GF-D8 (cell line): ENCODE results near the gene TTC21A.
"Not testable (repeated sequence)": the region's sequence is repeated elsewhere in the genome, so short reads cannot be mapped to it uniquely, and the experiment has no call there.

ENCODE experiments used
- DNase-seq: peaks from one replicate; lab custom pipeline; 2025; lab: John Stamatoyannopoulos, UW

Gene TTC21A

DNA sequence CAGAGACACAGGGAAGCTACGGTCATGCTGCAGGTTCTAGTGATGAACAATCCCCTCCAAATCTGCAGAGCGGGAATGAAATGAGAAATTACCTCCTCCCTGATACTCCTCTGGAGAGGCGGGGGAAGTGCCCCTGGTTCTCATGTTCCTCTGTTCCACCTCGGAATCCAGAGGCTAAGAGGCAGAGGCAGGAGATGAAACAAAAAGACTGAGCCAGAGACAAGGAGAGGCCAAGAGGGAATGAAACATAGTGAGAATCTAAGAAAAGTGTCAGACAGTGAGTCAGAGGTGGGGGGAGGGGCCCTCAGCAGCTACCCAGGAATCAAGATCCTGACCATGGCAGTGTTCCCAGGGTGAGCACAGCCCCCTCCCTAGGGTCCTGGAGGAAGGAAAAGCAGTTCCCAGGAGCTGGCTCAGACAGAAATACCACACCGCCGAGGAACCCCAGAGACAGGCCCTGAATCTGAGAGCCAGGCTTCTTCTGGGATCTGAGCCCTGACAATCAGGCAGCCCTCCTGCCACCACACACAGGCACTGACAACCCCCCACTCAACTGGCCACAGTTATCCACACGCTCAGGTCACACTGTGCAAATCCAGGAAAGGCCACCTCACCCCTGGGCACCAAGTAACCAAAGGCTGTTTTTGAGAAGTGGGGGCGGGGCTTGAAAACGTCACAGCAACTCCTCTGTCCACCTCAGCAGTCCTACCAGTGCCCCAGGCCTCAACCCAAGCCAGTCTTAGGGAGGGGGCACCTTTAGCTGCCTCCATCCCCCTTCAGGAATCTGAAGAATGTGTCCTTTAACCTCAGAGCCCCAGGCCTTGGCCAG lies 43.5 kb downstream of the TTC21A start:
- DNase-seq, result no peak

DNA sequence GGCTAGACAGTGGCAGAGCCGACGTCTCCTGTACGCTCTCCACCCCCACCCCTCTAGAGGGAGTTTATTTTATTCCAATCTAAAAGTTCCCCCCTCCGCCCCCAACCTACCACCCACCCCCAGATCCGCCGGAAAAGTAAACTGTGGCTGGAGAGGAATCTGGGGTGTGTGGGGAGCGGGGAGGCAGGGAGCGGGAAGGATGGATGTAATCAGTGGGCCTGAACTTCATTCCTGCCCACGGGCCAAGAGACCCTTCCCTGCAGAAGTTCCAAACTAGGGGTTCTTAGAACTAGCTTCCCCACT lies 46.4 kb downstream of the TTC21A start:
- no peak for DNase-seq

DNA sequence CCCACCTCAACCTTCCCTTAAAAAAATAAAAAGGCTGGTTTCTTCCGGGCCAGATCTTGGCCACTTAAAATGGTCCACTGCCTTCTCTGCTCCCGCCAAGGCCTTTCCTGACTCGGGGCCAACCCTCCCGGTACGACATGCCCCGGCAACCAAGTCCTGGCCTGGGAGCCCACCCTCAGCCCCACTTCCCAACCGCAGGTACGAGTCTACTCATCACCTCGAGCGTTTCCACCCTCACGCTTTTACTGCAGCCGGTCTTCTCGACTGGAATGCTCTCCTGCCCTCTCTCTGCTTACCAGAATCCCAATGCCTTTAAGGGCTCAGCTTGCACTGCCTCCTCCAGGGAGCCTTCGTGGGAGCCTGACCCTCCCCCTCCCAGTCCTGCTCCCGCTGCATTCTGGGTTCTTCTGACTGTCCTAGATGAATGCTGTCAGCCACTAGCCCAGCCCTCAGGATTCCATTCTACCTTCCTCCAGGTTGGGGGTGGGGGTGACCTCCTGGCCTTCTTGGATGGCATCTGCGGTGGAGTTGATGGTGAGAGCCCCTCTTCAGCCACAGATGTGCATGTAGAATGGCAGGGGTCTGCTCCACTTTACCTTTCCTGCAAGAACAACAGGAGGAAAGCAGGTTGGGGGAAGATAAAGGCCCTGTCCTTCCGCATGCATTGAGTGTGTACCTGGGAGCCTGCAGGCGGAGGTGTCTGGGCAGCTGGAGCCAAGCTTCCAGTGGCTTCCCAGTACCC lies 47.0 kb downstream of the TTC21A start:
- DNase-seq, result no peak

DNA sequence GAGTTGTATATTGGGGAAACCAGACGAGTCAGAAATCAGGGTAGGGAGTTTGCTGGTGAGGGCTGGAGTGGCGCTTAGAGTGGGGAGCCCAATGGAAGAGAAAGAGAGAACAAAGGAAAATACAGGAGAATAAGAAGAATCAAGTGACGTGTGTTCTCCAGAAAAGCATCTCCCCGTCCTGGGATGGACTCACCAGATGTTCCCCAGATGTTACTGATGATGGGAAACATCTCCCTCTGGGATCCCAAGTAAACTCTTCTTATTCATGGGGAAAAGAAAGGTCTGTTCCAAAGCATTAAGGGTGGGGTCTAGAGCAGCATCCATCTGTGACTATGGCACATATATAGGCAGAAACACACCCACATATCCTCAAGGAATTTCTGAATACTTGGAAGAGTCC lies 48.9 kb downstream of the TTC21A start:
- no peak for DNase-seq

DNA sequence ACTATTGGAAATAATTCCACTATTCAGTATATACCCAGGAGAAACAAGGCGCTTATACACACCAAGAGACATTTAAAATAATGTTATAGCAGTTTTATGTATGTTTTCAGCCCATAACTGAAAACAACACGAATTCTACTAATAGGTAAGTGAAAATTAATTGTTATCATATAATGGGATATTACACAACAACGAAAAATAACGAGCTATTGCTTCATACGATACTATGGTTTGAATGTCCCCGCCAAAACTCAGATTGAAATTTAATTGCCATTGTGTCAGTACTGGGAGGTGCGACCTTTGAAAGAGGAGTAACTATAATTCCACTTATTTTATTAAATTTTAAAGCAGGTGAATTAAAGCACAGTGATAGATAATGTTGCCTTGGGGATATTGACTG lies 49.9 kb downstream of the TTC21A start:
- no peak for DNase-seq

DNA sequence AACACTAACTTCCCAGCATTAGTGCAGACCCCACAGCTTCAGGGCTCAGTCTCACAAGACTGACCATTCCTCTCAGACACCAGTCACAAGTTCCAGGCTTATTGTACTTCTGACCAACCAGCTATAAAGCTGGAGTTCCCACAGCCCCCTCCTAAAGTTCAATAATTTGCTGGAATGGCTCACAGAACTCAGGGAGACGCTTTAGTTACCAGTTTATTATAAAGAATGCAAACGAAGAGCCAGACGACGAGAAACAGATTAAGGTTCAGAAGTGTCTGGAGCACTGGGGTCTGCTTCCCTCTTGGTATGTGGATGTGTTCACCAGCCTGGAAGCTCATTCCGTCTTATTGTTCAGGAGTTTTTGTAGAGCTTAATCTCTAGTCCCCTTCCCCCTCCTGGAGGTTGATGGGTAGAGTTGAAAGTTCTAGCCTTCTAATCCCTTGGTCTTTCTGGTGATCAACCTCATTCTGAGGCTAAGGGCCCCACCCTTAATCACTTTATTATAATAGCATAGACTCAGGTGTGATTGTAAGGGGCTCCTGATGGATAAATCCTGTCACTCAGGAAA lies 50.8 kb downstream of the TTC21A start:
- no peak for DNase-seq

DNA sequence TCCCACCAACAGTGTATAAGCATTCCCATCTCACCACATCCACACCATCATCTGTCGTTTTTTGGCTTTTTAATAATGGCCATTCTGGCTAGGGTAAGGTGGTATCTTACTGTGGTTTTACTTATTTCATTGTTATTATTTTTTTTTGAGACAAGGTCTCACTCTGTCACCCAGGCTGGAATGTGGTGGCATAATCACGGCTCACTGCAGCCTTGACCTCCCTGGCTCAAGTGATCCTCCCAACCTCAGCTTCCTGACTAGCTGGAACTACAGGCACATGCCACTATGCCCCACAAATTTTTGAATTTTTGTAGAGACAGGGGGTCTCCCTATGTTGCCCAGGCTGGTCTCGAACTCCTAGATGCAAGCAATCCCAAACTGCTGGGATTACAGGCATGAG lies 56.9 kb downstream of the TTC21A start:
- DNase-seq, result no peak

DNA sequence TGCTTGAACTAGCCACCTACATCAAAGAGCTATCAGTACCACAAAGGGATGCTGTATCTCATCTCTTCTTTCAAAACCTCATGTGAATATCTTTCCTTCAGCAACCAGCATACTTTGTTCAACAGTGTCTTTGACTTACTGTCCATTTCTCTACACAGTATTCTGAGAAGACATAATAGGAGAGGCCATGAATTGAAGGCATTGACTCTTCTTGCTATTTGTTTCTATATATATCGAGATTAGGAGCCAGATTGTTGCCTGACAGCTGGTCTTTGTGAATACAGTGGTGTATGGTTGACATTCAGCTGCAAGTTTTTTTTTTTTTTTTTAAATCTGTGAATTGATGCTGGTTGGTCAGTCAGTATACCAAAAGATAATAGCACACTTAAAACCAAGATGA lies 58.0 kb downstream of the TTC21A start:
- DNase-seq, result no peak

DNA sequence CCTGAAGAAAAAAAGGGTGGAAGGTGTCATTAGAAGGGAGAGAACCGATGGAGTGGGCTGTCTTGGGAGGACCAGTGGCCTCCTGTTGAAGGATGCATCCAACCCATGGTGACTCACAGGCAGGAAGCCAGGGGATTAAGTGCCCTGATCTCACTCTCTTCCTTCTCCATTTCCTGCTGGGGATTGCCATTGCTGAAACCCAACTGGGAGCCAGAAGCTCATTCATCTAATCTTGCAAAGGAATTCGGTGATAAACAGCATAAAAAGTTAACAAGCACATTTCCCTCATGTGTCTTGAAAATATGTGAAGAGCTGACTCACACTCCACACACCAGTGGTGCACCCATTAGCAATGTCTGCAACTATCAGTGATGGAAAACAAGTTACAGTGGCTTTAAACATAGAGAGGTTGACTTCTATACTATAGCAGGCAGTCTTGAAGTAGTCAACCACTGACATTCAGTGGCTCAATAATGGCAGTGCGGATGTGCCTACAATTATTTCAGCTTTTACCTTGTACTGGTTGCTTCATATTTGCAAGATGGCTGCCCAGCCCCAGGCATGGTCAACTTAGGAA lies 58.7 kb downstream of the TTC21A start:
- no peak for DNase-seq

DNA sequence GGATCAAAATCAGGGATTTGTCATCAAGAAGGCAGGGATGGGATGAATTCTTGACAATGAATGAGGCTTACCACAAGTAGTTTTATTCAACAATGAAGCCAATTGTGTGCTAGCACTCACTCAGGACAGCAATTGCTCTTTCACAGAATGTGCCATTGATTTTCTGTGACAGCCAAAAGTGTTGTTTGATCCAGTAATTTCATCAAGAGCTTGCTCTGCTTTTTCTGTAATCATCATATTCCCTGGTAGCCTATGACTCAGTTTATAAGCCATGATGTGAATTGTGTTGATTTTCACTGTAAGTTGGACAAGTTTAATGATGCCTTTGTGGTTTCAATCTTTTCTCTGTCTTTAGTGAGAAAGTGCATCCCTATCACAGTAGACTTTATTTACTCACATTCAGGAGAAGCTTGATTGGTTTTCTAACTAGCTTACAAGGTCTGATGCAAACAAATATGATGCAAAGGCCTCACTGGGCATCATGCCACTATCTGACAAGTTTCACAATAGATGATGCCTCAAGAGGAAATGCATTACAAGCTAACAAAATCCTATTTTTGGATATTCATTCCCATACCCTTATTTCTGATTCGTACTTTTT lies 59.6 kb downstream of the TTC21A start:
- peak; percentile 43 for DNase-seq

DNA sequence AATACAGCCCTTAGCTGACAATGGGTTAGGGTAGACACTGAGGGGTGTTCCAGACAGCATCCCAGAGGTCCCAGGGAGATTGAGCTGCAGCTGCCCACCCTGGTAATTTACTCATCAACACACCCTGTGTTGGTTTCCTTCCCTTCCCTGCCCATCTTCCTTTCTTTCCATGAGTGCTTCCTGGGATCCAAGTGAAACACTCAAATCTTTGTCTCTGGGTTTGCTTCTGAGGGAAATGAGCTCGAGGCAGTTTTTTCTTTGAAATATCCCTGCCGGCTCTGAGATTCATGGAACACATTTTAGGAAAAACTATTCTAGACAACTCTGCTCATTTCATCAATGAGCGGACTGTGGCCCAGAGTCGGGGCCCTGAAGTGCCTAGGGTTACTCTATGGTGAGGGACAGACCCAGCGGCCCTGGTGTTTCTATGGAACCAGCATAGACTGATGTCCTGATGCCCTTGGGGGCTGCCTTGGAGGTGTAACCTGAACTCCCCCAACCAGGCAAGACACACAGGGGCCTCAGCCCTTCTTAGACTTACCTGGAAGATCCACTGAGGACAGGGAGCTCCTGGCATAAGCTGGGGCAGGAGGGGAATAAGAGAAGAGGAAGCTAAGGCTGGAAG lies 60.8 kb downstream of the TTC21A start:
- no peak for DNase-seq

DNA sequence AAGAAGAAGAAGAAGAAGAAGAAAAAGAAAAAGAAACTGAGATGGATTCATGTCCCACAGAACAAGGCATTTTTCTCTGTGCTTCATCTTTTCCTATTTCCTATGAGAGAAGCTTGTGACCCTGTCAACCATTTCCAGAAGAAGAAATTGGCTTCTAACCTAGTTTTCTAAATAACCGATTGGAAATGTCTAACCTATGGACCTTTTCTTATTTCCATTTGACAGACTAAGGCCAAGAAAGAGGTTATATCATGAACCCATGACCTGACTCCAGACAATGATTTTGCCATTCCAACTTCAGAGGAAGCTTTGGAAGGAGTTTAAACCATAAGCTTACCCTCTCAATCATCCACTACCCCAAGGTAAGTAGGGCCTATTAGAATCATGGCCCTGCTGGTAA lies 62.2 kb downstream of the TTC21A start:
- DNase-seq, result no peak

DNA sequence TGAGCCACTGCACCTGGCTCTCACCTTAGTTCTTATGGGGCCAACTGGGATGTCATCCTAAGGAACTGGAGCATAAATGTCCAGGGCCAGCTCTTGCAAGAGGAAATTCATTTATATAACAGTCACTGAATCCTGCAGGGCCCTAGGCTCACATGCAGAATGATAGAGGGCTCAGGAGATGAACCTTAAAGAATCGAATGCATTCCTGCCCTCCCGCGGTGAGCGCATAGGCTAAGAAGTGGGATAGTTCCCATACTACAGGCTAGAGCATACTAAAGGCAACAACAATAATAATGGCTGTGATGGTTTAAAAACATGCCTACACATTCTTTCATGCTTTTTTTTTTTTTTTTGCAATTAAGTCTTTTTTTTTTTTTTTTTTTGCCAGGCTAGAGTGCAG lies 63.0 kb downstream of the TTC21A start:
- DNase-seq, result no peak

DNA sequence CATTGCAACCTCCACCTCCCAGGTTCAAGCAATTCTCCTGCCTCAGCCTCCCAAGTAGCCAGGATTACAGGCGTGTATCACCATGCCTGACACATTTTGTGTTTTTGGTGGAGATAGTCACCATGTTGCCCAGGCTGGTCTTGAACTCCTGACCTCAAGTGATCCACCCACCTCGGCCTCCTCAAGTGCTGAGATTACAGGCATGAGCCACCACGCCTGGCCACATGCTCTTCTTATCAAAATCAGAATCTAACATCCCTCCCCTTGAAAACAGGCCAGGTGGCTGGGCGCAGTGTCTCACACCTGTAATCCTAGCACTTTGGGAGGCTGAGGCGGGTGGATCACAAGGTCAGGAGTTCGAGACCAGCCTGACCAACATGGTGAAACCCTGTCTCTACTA lies 63.4 kb downstream of the TTC21A start:
- not testable (repeated sequence) for DNase-seq

DNA sequence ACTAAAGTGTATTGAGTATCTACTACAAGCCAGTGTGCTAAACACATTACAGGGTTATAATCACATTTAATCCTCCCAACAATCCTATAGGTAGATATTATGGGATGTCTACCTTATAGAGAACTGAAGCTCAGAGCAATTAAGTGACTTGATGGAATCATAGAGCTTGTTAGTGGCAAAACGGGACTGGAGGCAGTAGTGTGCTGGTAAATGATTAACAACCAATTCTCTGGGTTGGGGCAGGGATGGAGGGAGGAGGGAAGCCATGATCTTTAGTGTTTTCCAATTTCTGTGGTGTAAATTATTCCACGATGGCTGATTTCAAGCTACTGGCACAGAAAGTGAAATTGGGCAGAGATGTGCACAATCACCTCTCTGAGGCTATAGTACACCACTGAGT lies 64.4 kb downstream of the TTC21A start:
- DNase-seq, result no peak

DNA sequence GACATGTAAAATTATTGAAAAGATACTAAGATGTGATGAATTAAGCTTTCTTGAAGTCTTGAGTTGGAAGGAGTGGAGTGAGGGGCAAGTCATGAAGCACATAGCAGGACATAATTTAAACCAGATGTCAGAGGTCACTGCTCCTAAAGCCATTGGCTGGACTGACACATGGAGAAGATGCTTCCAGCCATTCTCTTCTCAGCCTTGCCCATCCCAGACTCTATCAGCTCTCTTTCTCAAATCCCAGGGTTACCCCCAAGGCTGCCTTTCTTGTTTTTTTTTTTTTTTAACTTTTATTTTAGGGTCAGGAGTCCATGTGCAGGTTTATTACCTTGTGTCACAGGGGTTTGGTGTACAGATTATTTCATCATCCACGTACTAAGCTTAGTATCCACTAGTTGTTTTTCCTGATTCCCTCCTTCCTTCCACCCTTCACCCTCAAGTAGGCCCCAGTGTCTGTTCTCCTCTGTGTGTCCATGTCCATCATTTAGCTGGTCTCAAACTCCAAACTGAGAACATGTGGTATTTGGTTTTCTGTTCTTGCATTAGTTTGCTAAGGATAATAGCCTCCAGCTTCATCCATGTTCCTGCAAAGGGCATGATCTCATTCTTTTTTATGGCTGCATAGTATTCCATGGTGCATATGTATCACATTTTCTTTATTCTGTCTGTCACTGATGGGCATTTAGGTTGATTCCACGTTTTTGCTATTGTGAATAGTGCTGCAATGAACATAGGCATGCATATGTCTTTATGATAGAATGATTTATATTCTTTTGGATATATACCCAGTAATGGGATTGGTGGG lies 66.0 kb downstream of the TTC21A start:
- no peak for DNase-seq

DNA sequence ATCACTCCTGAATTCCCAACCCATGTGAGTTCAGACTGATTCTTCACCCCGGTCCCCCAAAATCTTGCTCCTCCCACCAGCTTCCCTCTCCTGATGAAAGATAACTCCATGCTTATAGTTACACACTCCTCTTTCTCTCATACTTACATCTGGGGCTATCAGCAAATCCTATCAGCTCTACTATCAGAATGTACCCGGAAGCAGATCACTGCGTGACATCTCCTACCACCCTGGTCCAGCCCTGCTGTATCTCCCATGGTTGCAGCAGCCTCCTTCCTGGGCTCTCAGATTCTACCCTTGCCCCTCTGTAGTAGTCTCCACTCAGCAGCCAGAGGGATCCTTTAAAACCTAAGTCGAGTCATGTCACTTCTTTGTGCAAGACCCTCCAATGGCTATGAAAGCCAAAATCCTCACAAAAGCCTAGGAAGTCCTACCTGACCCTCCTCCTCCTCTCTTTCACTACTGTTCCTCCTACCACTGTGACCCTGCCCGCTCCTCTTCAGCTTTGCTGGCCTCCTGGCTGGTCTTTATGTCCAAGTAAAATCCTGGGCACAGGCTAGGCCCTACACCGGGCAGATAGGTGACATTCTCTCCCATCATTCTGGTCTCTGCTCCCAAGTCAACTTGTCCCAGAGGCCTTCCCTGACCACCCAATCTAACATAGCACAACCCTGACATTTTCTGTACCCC lies 68.7 kb downstream of the TTC21A start:
- DNase-seq, result no peak

DNA sequence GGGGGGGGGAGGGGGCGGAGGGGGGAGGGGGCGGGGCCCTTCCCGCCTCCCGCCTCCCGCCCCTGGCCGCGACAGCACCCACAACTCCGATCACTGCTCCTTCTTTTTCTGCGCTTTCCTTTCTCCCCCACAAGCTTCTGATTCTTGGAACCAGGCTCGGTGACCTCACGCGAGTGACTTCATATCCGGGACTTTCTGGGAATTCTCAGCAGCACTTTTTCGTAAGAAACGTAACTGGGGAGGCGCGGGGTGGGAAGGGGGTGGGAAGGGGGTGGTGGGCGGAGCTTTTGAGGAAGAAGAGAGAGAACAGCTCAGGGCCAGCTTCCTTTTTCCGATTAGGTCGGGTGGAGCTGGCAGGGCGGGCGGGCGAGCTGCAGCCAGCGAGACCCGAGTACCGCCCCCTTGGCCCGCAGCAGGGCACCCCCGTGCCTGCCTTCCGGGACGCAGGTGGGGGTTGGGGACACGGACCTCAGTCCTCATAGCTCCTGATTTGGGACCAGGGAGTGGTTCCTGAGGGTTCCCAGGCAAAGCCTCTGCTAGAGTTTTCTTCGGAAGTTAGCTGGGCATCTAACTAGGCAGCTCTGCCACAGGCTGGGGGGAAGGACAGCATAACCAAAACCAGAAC lies 70.3 kb downstream of the TTC21A start:
- DNase-seq, result peak; percentile 76

DNA sequence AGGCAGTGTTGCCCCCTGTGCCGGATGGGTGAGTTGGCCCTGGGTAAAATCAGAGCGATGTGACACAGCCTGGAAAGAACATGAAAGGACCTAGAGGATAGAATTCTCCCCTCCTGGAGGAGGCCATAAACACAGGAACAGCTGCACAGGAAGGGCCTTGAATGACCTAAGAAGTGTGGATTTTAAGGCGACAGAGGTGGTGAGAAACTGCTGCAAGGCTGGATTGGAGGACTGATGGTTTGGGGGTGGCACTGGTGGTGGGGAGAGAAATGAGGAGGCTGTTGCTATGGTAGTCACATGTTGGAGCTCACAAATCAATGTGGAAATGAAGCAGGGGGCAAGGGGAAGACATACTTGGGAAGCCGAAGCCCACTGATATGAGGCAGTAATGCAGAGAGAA lies 71.1 kb downstream of the TTC21A start:
- no peak for DNase-seq

DNA sequence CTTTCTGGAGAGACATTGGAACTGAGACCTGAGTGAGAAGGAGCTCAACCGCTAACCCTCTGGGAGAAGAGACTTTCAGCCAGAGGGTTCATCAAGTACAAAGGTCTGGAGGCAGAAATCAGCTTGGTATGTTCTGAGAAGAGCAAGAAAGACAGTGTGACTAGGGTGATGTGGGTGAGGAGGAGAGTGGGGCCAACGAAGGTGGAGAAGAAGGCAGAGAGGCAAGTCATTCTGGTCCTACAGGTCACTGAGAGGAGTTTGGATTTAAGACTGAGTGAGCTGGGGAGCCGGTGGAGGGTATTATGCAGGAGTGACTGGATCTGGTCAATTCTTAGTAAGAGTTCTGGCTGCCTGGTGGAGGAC lies 72.7 kb downstream of the TTC21A start:
- no peak for DNase-seq
